Upper lobe of left lung (tissue), 4 donors: ENCODE measurements around the gene HS6ST2.

Source experiments
- POLR2A ChIP-seq, 4 donors: fragments of 450-650 bp; IDR thresholded peaks; one replicate each; pipeline ENCODE4 v1.5.1; 2016 to 2017; ENCODE audit warnings: antibody characterized with exemption in 4 of 4, mild to moderate bottlenecking in 2 of 4
- POLR2AphosphoS5 ChIP-seq, 2 donors: sonication (generic); formaldehyde crosslinking; IDR thresholded peaks; one replicate each; pipeline ENCODE4 v1.5.1; 2017; ENCODE audit warnings: antibody characterized with exemption in 2 of 2
- TF ChIP-seq, protein P1 (sequence below), 6 experiments: fragments of 450-650 bp in 4 of 6; fragments of 200-600 bp in 2 of 6; sonication (generic) in 2 of 6; IDR thresholded peaks; one replicate each; pipeline ENCODE4 v1.5.1; 2016 to 2019; ENCODE audit warnings: antibody characterized with exemption in 6 of 6

- TF ChIP-seq, protein P1, sequence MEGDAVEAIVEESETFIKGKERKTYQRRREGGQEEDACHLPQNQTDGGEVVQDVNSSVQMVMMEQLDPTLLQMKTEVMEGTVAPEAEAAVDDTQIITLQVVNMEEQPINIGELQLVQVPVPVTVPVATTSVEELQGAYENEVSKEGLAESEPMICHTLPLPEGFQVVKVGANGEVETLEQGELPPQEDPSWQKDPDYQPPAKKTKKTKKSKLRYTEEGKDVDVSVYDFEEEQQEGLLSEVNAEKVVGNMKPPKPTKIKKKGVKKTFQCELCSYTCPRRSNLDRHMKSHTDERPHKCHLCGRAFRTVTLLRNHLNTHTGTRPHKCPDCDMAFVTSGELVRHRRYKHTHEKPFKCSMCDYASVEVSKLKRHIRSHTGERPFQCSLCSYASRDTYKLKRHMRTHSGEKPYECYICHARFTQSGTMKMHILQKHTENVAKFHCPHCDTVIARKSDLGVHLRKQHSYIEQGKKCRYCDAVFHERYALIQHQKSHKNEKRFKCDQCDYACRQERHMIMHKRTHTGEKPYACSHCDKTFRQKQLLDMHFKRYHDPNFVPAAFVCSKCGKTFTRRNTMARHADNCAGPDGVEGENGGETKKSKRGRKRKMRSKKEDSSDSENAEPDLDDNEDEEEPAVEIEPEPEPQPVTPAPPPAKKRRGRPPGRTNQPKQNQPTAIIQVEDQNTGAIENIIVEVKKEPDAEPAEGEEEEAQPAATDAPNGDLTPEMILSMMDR (IDR thresholded peaks at IDR 0.05): no peak
- TF ChIP-seq POLR2A (IDR thresholded peaks at IDR 0.05) (no peak), POLR2AphosphoS5 (IDR thresholded peaks at IDR 0.05) (no peak)
Observed at GRCh38 chrX:132758759-132759158, 199.7 kb downstream of the HS6ST2 start.
